ENCODE results near the gene TRAPPC3. TPM values are rescaled to one million over a fixed set of nuclear protein-coding genes. Genes with fewer than 3 reads are reported as not detected.

The TRAPPC3 gene
- total RNA-seq, 2 donors from 2014 or later: 45.7 to 71.5 TPM

- Histone ChIP-seq H3K27ac (no peak overlapping the region), H3K4me3 (no peak overlapping the region), H3K27me3 (no peaks in the 10 kb centered on the region), H3K36me3 (replicated peaks in 1 of 2; ENCODE audit: insufficient read depth in 1 of 2, low read depth in 2 of 2) (no peaks in the 10 kb centered on the region), H3K4me1 (no peaks in the 10 kb centered on the region), H3K9me3 (no peaks in the 10 kb centered on the region)
- intact Hi-C loops (cut with DNase I): no loop called here
- TF ChIP-seq POLR2A (IDR thresholded peaks at IDR 0.05): no peak
- no peak for TF ChIP-seq CTCF (IDR thresholded peaks at IDR 0.05)
- 41 to 72% methylated on average over 9 to 14 of the region's 14 CpGs for WGBS, 2 donors
- ATAC-seq: no peak
- no peak for DNase-seq
Observed at GRCh38 chr1:36108314-36108713, 41.0 kb downstream of the TRAPPC3 start.

GRCh38 chr1:36107394-36107793 is 41.9 kb downstream of the TRAPPC3 start:
- Histone ChIP-seq H3K9me3 (no peaks in the 10 kb centered on the region), H3K27ac (no peak overlapping the region), H3K36me3 (replicated peaks in 1 of 2; ENCODE audit: insufficient read depth in 1 of 2, low read depth in 2 of 2) (no peaks in the 10 kb centered on the region), H3K4me3 (no peak overlapping the region), H3K4me1 (no peaks in the 10 kb centered on the region), H3K27me3 (no peaks in the 10 kb centered on the region)
- no peak for TF ChIP-seq CTCF (IDR thresholded peaks at IDR 0.05)
- TF ChIP-seq POLR2A (IDR thresholded peaks at IDR 0.05): no peak
- DNase-seq (no peak), ATAC-seq (no peak)
- intact Hi-C loops (cut with DNase I): no loop called here
- WGBS, 2 donors: 72 to 85% methylated on average over 5 to 9 of the region's 9 CpGs

- Histone ChIP-seq H3K4me3 (no peak overlapping the region), H3K36me3 (replicated peaks in 1 of 2; ENCODE audit: insufficient read depth in 1 of 2, low read depth in 2 of 2) (no peaks in the 10 kb centered on the region), H3K9me3 (no peaks in the 10 kb centered on the region), H3K4me1 (no peaks in the 10 kb centered on the region), H3K27ac (no peak overlapping the region), H3K27me3 (no peaks in the 10 kb centered on the region)
- intact Hi-C loops (cut with DNase I): no loop called here
- ATAC-seq (no peak), DNase-seq (no peak)
- 41% methylated on average over 5 of the region's 5 CpGs for WGBS, 2 donors
- TF ChIP-seq POLR2A (IDR thresholded peaks at IDR 0.05) (no peak), CTCF (IDR thresholded peaks at IDR 0.05) (no peak)
Observed at GRCh38 chr1:36106269-36106668, 43.0 kb downstream of the TRAPPC3 start.

- no peak for ATAC-seq
- no peak for DNase-seq
- Histone ChIP-seq H3K27me3 (no peaks in the 10 kb centered on the region), H3K4me1 (peaks cover 6% of the 10 kb centered on the region), H3K27ac (no peak overlapping the region), H3K4me3 (no peak overlapping the region), H3K36me3 (replicated peaks in 1 of 2; ENCODE audit: insufficient read depth in 1 of 2, low read depth in 2 of 2) (no peaks in the 10 kb centered on the region), H3K9me3 (no peaks in the 10 kb centered on the region)
- 96 to 98% methylated on average over 5 of the region's 5 CpGs for WGBS, 2 donors
- TF ChIP-seq POLR2A (IDR thresholded peaks at IDR 0.05): no peak
- no peak for TF ChIP-seq CTCF (IDR thresholded peaks at IDR 0.05)
- intact Hi-C loops (cut with DNase I): loop anchor here (5.0 kb wide), 1 partner anchor 191 kb away; no protein-coding TSS in a partner anchor
Observed at GRCh38 chr1:36101546-36101945, 47.7 kb downstream of the TRAPPC3 start.

GRCh38 chr1:36100376-36100775 is 48.9 kb downstream of the TRAPPC3 start:
- DNase-seq: no peak
- no peak for ATAC-seq
- Histone ChIP-seq H3K27me3 (no peaks in the 10 kb centered on the region), H3K4me3 (no peak overlapping the region), H3K9me3 (no peaks in the 10 kb centered on the region), H3K36me3 (replicated peaks in 1 of 2; ENCODE audit: insufficient read depth in 1 of 2, low read depth in 2 of 2) (no peaks in the 10 kb centered on the region), H3K4me1 (peaks cover 6% of the 10 kb centered on the region), H3K27ac (no peak overlapping the region)
- no peak for TF ChIP-seq CTCF (IDR thresholded peaks at IDR 0.05)
- no peak for TF ChIP-seq POLR2A (IDR thresholded peaks at IDR 0.05)
- 55 to 73% methylated on average over 6 of the region's 6 CpGs for WGBS, 2 donors
- intact Hi-C loops (cut with DNase I): loop anchor here (5.0 kb wide), 1 partner anchor 192 kb away; no protein-coding TSS in a partner anchor

Measured in body of pancreas (tissue), 4 donors.